HUDEP-2 (cell line): ENCODE results near the gene TRIM17.

Experiments
- DNase-seq, 76 experiments: peaks; one replicate each; lab custom pipeline; 2025; ENCODE audit not compliant: unreplicated experiment in 76 of 76; lab: John Stamatoyannopoulos, UW

The TRIM17 gene

GRCh38 chr1:228404107-228404720 is 12.4 kb downstream of the TRIM17 start:
- DNase-seq: no peak

GRCh38 chr1:228403231-228403631 is 13.4 kb downstream of the TRIM17 start:
- no peak for DNase-seq

- DNase-seq: no peak
These were observed 14.0 kb downstream of the TRIM17 start for GRCh38 chr1:228402641-228403025.

- DNase-seq: no peak
These were observed 14.7 kb downstream of the TRIM17 start for GRCh38 chr1:228401782-228402640.

GRCh38 chr1:228400692-228401454 is 15.8 kb downstream of the TRIM17 start:
- no peak for DNase-seq

- no peak for DNase-seq
These were observed 16.4 kb downstream of the TRIM17 start for GRCh38 chr1:228400237-228400651.

- no peak for DNase-seq
These were observed 17.0 kb downstream of the TRIM17 start for GRCh38 chr1:228399531-228400236.

GRCh38 chr1:228398741-228399461 is 17.8 kb downstream of the TRIM17 start:
- no peak for DNase-seq

GRCh38 chr1:228397966-228398365 is 18.7 kb downstream of the TRIM17 start:
- no peak for DNase-seq

GRCh38 chr1:228396770-228397662 is 19.6 kb downstream of the TRIM17 start:
- DNase-seq: no peak

GRCh38 chr1:228394571-228395394 is 21.9 kb downstream of the TRIM17 start:
- DNase-seq: no peak

GRCh38 chr1:228393811-228394570 is 22.7 kb downstream of the TRIM17 start:
- DNase-seq: no peak

- DNase-seq: peak in 22 of 76 experiments; percentile 6 to 49 (median 16)
These were observed 23.4 kb downstream of the TRIM17 start for GRCh38 chr1:228393268-228393701.

- no peak for DNase-seq
These were observed 24.3 kb downstream of the TRIM17 start for GRCh38 chr1:228392111-228392936.

GRCh38 chr1:228391411-228392020 is 25.1 kb downstream of the TRIM17 start:
- no peak for DNase-seq

- DNase-seq: no peak
These were observed 26.0 kb downstream of the TRIM17 start for GRCh38 chr1:228390649-228391048.
